Ectodermal cell (in vitro differentiated cells): ENCODE measurements around the gene S100A11. TPM values are rescaled to one million over a fixed set of nuclear protein-coding genes. Genes with fewer than 3 reads are reported as not detected.
"Not testable (repeated sequence)": the region's sequence is repeated elsewhere in the genome, so short reads cannot be mapped to it uniquely, and the experiment has no call there.

Experiments
- H3K27ac ChIP-seq: 2 replicates; pipeline ENCODE4 v1.7.0; 2013; ENCODE audit warnings: mild to moderate bottlenecking, low read depth, low read length; ENCODE audit not compliant: insufficient read depth, poor library complexity, severe bottlenecking
- H3K27me3 ChIP-seq: 2 replicates; pipeline ENCODE4 v1.7.0; 2013; ENCODE audit warnings: mild to moderate bottlenecking, low read length; ENCODE audit not compliant: insufficient read depth, control insufficient read depth, poor library complexity, severe bottlenecking
- H3K36me3 ChIP-seq: one replicate; pipeline ENCODE4 v1.7.0; 2013; ENCODE audit warnings: low read length; ENCODE audit not compliant: control insufficient read depth, insufficient read depth
- H3K4me1 ChIP-seq: one replicate; pipeline ENCODE4 v1.7.0; 2013; ENCODE audit warnings: low read length; ENCODE audit not compliant: control insufficient read depth, insufficient read depth
- H3K4me3 ChIP-seq: 2 replicates; pipeline ENCODE4 v1.7.0; 2013; ENCODE audit warnings: low read depth, low read length, control low read depth; ENCODE audit not compliant: insufficient read depth
- H3K9me3 ChIP-seq: 2 replicates; pipeline ENCODE4 v1.7.0; 2013; ENCODE audit warnings: mild to moderate bottlenecking, low read length, moderate library complexity; ENCODE audit not compliant: control insufficient read depth
- WGBS, 2 experiments: methylation state at CpG; one replicate each; pipeline ENCODE4 v1.1.7; 2013; ENCODE audit warnings: missing lambda C conversion rate in 2 of 2; 5-methylcytosine and 5-hydroxymethylcytosine counted together
- polyA plus RNA-seq, 4 experiments: library from polyadenylated mRNA; stranded (reverse); fragments of 50-300 nt; gene quantifications; one replicate each; pipeline ENCODE4 v1.2.3, GENCODE V29; 2013

The S100A11 gene
- polyA plus RNA-seq (2013, experiment 1 of 4): 62.8 TPM
- 53.9 TPM for polyA plus RNA-seq (2013, experiment 2 of 4)
- polyA plus RNA-seq (2013, experiment 3 of 4): 64.2 TPM
- 67.1 TPM for polyA plus RNA-seq (2013, experiment 4 of 4)

- Histone ChIP-seq H3K27ac (no peak within 1 kb of the TSS), H3K4me3 (peak within 1 kb of the TSS; percentile 42)
Measured at GRCh38 chr1:152036267-152037216, at the start of gene S100A11. TSS of gene S100A11 (minus strand) at chr1:152037004. CDS start at chr1:152036915, 89 bp downstream.

GRCh38 chr1:152084853-152085252 lies 48.0 kb upstream of the S100A11 start:
- Histone ChIP-seq H3K36me3 (no peaks in the 10 kb centered on the region), H3K9me3 (no peaks in the 10 kb centered on the region), H3K27me3 (no peaks in the 10 kb centered on the region), H3K4me3 (no peak overlapping the region), H3K4me1 (no peaks in the 10 kb centered on the region), H3K27ac (no peak overlapping the region)
- 24 to 38% methylated on average over 1 of the region's 1 CpG for WGBS, 2 experiments

More at GRCh38 chr1:152036267-152037216, at the start of gene S100A11:
- H3K4me1 ChIP-seq: peaks cover 8% of the 10 kb centered on the region
- no peaks in the 10 kb centered on the region for H3K9me3 ChIP-seq
- WGBS, 2 experiments: 1% methylated on average over 52 to 53 of the region's 53 CpGs
- H3K36me3 ChIP-seq: no peaks in the 10 kb centered on the region
- H3K27me3 ChIP-seq: peaks cover 38% of the 10 kb centered on the region

GRCh38 chr1:152081026-152081425 lies 44.2 kb upstream of the S100A11 start:
- not testable (repeated sequence) for H3K27ac ChIP-seq, H3K9me3 ChIP-seq, H3K4me1 ChIP-seq, H3K4me3 ChIP-seq, H3K36me3 ChIP-seq, H3K27me3 ChIP-seq
- 89 to 90% methylated on average over 17 of the region's 17 CpGs for WGBS, 2 experiments

- not testable (repeated sequence) for H3K9me3 ChIP-seq, H3K4me1 ChIP-seq, H3K27me3 ChIP-seq, H3K4me3 ChIP-seq, H3K27ac ChIP-seq, H3K36me3 ChIP-seq
- WGBS, 2 experiments: 92 to 93% methylated on average over 17 of the region's 17 CpGs
Measured at GRCh38 chr1:152080494-152080893, 43.7 kb upstream of the S100A11 start.

- Histone ChIP-seq H3K27ac (no peak overlapping the region), H3K9me3 (no peaks in the 10 kb centered on the region), H3K4me1 (no peaks in the 10 kb centered on the region), H3K36me3 (no peaks in the 10 kb centered on the region), H3K27me3 (no peaks in the 10 kb centered on the region), H3K4me3 (no peak overlapping the region)
- WGBS, 2 experiments: 85% methylated on average over 24 of the region's 24 CpGs
Measured at GRCh38 chr1:152078831-152079441, 42.1 kb upstream of the S100A11 start.

GRCh38 chr1:152072311-152072710 lies 35.5 kb upstream of the S100A11 start:
- Histone ChIP-seq H3K4me3 (no peak overlapping the region), H3K27ac (no peak overlapping the region), H3K36me3 (no peaks in the 10 kb centered on the region), H3K9me3 (no peaks in the 10 kb centered on the region), H3K27me3 (no peaks in the 10 kb centered on the region), H3K4me1 (no peaks in the 10 kb centered on the region)
- 74 to 81% methylated on average over 3 of the region's 3 CpGs for WGBS, 2 experiments

GRCh38 chr1:152071123-152071522 lies 34.3 kb upstream of the S100A11 start:
- 82 to 89% methylated on average over 3 of the region's 3 CpGs for WGBS, 2 experiments
- Histone ChIP-seq H3K4me3 (no peak overlapping the region), H3K9me3 (no peaks in the 10 kb centered on the region), H3K36me3 (no peaks in the 10 kb centered on the region), H3K27me3 (no peaks in the 10 kb centered on the region), H3K27ac (no peak overlapping the region), H3K4me1 (no peaks in the 10 kb centered on the region)

GRCh38 chr1:152067929-152068328 lies 31.1 kb upstream of the S100A11 start:
- 21 to 33% methylated on average over 1 of the region's 1 CpG for WGBS, 2 experiments
- no peaks in the 10 kb centered on the region for H3K27me3 ChIP-seq

GRCh38 chr1:152067150-152067549 lies 30.3 kb upstream of the S100A11 start:
- no peaks in the 10 kb centered on the region for H3K9me3 ChIP-seq
- no peak overlapping the region for H3K4me3 ChIP-seq
- H3K27ac ChIP-seq: no peak overlapping the region
- no peaks in the 10 kb centered on the region for H3K36me3 ChIP-seq
- H3K4me1 ChIP-seq: no peaks in the 10 kb centered on the region
- no peaks in the 10 kb centered on the region for H3K27me3 ChIP-seq

More at GRCh38 chr1:152067929-152068328, 31.1 kb upstream of the S100A11 start:
- Histone ChIP-seq H3K36me3 (no peaks in the 10 kb centered on the region), H3K9me3 (no peaks in the 10 kb centered on the region), H3K4me3 (no peak overlapping the region), H3K4me1 (no peaks in the 10 kb centered on the region), H3K27ac (no peak overlapping the region)

- Histone ChIP-seq H3K27me3 (no peaks in the 10 kb centered on the region), H3K27ac (no peak overlapping the region), H3K36me3 (no peaks in the 10 kb centered on the region), H3K4me1 (no peaks in the 10 kb centered on the region), H3K4me3 (no peak overlapping the region), H3K9me3 (no peaks in the 10 kb centered on the region)
Measured at GRCh38 chr1:152061952-152062351, 25.1 kb upstream of the S100A11 start.
